Bronchial epithelial cell (primary cell): ENCODE data around the gene LRMDA. TPM values are rescaled to one million over a fixed set of nuclear protein-coding genes. Genes with fewer than 3 reads are reported as not detected.

Experiments
- DNase-seq: peaks from one replicate; pipeline ENCODE4 v3.0.0-alpha.2; 2010; ENCODE audit warnings: low read depth
- FAIRE-seq: peaks from 2 replicates; lab custom pipeline; 2011; peaks lifted over from hg19 to GRCh38; lab: Jason Lieb, UNC
- H3K27me3 ChIP-seq: 2 replicates; pipeline ENCODE4 v1.5.1; 2011; ENCODE audit warnings: low read length; ENCODE audit not compliant: control insufficient read depth, insufficient read depth
- H3K36me3 ChIP-seq: 2 replicates; pipeline ENCODE4 v1.5.1; 2011; ENCODE audit warnings: low read length; ENCODE audit not compliant: control insufficient read depth, insufficient read depth
- H3K4me3 ChIP-seq: 2 replicates; pipeline ENCODE4 v1.5.1; 2011; ENCODE audit warnings: mild to moderate bottlenecking, low read depth, low read length, control low read depth
- total RNA-seq: library from RNA; depleted of rRNA; stranded (reverse); fragments of >200 nt; gene quantifications from 2 replicates; pipeline ENCODE4 v1.2.1, GENCODE V29; 2014
- TF ChIP-seq, protein P1 (sequence below): IDR thresholded peaks from 2 replicates; pipeline ENCODE4 v1.5.1; 2011; ENCODE audit warnings: mild to moderate bottlenecking, moderate library complexity, low read length, control low read depth, inconsistent platforms; ENCODE audit not compliant: insufficient read depth, severe bottlenecking

The LRMDA gene
- total RNA-seq, 1 donor from 2014 or later: 1.6 TPM

DNA sequence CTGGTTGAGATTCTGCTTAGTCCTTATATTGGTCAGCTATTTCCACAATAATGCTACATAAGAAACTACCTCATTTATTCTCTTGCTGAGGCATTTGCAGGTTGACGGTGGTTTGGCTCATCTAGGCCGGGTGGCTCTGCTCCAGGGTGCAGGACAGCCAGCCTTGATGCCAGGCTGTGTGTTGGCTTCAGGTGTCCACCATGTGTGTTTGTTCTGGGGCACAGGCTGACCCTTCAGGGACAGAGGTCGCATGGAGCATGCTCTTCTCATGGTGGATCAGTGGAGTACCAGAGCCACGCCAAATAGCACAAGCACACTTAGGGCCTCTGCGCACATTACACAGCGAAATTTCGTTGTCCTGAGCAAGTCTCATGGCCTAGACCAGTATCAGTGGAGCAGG is 249.9 kb downstream of the LRMDA start:
- FAIRE-seq (no peak), DNase-seq (no peak)
- TF ChIP-seq, protein P1, sequence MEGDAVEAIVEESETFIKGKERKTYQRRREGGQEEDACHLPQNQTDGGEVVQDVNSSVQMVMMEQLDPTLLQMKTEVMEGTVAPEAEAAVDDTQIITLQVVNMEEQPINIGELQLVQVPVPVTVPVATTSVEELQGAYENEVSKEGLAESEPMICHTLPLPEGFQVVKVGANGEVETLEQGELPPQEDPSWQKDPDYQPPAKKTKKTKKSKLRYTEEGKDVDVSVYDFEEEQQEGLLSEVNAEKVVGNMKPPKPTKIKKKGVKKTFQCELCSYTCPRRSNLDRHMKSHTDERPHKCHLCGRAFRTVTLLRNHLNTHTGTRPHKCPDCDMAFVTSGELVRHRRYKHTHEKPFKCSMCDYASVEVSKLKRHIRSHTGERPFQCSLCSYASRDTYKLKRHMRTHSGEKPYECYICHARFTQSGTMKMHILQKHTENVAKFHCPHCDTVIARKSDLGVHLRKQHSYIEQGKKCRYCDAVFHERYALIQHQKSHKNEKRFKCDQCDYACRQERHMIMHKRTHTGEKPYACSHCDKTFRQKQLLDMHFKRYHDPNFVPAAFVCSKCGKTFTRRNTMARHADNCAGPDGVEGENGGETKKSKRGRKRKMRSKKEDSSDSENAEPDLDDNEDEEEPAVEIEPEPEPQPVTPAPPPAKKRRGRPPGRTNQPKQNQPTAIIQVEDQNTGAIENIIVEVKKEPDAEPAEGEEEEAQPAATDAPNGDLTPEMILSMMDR: no peak
- no peaks in the 10 kb centered on the region for H3K36me3 ChIP-seq
- H3K27me3 ChIP-seq: peaks cover 2% of the 10 kb centered on the region
- H3K4me3 ChIP-seq: no peak overlapping the region

DNA sequence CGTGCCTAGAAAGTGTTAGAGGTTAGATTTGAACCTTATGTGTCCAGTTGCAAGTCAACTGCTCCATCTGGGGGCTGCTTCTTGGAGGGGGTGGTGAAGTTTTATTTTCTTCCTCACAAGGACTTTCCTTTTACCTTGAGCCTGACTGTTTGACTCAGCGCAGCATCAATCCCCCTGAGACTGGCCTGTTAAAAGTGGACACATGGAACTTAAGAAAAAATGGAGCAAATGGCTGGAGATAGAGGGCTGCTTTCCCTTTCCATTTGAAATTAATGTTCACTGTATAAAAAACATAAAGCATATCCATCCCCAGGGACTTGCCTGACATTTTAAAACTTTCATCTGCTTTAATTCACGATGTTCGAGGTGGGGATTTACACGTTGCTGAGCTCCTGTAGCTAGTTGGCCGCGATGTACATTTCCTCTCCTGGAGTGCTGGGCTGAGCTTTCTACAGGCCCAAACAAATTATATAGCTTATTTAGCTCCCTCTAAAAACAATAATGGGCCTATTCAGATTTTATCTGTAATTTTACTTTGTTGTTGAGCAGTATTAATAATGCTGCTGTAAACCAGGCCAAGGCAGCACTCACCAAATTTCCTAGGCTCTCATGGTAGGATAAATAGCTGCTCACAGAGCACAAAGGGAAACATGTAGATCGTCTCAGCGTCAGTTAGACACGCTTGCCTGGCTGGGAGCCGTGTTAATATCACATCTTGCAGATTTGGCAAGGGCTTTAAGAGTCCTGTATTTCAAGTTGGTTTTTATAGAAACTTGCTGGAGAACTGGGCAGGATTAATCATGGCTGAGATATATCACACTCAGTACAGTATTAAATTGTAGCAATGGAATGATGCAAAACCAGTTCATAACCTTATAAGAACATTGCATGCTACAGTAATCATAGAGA is 251.5 kb downstream of the LRMDA start:
- peak; percentile 45 for DNase-seq
- Histone ChIP-seq H3K36me3 (no peaks in the 10 kb centered on the region), H3K27me3 (no peaks in the 10 kb centered on the region), H3K4me3 (no peak overlapping the region)
- TF ChIP-seq, protein P1: no peak
- no peak for FAIRE-seq

DNA sequence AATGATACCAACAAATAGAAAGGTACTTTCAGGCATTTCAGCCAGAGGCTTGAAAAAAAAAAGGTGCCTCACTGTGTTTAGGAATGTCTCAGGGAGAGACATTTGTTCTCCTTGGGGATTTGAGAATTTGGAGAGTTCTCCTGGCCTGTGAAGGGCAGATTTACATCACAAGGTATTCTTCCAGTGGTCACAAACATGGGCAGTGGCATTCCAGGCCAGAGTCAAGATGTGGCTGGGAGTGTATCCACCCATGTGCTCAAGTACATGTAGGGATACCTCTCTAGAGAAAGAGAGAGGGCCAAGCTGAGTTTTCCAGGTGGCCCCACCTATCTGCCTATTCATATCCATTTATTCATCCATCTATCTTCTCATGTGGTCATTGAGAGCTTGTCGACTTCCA is 253.8 kb downstream of the LRMDA start:
- H3K27me3 ChIP-seq: no peaks in the 10 kb centered on the region
- FAIRE-seq (no peak), DNase-seq (no peak)
- TF ChIP-seq, protein P1: no peak
- no peaks in the 10 kb centered on the region for H3K36me3 ChIP-seq
- no peak overlapping the region for H3K4me3 ChIP-seq

DNA sequence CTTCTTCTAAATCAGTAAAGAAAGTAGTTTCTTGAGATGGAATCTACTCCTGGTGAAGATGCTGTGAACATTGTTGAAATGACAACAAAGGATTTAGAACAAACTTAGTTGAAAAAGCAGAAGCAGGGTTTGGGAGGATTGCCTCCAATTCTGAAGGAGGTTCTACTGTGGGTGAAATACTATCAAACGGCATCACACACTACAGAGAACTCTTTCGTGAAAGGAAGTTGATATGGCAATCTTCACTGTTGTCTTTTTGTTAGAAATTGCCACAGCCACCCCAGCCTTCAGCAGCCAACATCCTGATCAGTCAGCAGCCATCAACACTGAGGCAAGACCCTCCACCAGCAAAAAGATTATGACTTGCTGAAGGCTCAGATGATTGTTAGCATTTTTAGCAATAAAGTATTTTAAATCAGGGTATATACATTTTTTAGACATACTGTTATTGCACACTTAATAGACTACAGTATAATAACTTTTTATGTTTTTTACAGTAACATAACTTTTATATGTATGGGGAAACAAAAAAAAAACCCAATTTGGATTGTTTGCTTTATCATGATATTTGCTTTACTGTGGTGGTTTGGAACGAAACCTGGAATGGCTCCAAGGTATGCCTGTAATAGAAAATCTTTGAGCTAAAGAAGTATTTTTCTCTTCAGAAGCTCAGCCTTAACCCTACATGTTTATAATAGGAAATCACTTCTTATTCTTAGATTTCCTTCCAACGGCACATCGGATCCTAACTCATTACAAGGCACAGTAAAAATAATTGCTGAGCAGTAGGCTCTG is 257.3 kb downstream of the LRMDA start:
- DNase-seq (no peak), FAIRE-seq (no peak)
- TF ChIP-seq, protein P1: no peak
- no peaks in the 10 kb centered on the region for H3K36me3 ChIP-seq
- no peaks in the 10 kb centered on the region for H3K27me3 ChIP-seq
- H3K4me3 ChIP-seq: no peak overlapping the region

DNA sequence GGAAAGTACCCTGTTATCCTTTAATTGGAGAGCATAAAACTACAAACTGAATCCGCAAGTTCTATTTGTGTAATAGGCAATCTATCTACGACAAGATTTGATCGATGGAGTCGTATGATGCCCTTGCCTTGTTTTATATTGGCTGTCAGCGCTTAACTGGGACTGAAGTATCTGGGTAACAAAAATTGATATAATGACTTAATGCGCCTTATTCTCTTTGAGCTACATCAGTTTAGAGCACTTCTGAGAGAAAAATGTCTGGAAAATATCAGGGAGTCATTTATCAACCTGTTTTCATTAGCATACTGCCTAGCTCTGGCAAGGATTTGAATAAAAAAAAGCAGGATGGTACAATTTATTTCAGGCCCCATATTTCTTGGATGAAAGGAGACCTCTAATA is 262.1 kb downstream of the LRMDA start:
- Histone ChIP-seq H3K27me3 (no peaks in the 10 kb centered on the region), H3K36me3 (no peaks in the 10 kb centered on the region), H3K4me3 (no peak overlapping the region)
- FAIRE-seq (no peak), DNase-seq (no peak)
- TF ChIP-seq, protein P1: no peak
